GM13976 (cell line): ENCODE measurements around the gene ZMYM2.

Experiments used
- DNase-seq: peaks from one replicate; pipeline ENCODE4 v3.0.0; 2012; ENCODE audit warnings: low spot score
- in situ Hi-C: fragments of 300-500 bp; cut with MboI; formaldehyde crosslinking; loops from one replicate; pipeline ENCODE4 v1.12.0; 2022; ENCODE audit warnings: low sequenced_read_pairs, mixed read lengths, inconsistent platforms; ENCODE audit not compliant: unreplicated experiment
- TF ChIP-seq, protein P1 (sequence below): IDR thresholded peaks from 2 replicates; pipeline ENCODE4 v1.5.1; 2012; ENCODE audit warnings: borderline replicate concordance, mild to moderate bottlenecking; ENCODE audit not compliant: insufficient read depth; ENCODE audit errors: extremely low read depth, missing control alignments, control extremely low read depth

The ZMYM2 gene

DNA sequence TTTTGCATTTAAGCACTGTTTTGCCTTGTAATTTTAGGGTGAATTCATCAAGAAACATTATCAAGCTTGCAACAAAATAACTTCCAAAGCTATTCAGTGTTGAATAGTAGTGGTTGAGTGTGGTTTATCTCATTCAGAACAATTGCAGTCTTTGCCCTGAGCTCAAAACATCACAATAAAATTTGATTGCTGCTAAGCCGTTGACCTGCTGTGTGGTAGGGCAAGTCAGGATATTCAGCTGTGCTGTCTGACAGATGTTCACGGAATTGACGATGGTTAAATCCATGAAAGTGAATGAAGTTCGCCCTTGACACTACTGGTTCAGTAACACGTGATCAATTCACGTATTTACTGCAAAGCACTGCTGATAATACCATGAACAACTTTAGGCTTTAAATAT is 135.4 kb downstream of the ZMYM2 start:
- in situ Hi-C loops: loop anchor here (5.0 kb wide), 1 partner anchor 48 kb away; no protein-coding TSS in a partner anchor
- TF ChIP-seq, protein P1, sequence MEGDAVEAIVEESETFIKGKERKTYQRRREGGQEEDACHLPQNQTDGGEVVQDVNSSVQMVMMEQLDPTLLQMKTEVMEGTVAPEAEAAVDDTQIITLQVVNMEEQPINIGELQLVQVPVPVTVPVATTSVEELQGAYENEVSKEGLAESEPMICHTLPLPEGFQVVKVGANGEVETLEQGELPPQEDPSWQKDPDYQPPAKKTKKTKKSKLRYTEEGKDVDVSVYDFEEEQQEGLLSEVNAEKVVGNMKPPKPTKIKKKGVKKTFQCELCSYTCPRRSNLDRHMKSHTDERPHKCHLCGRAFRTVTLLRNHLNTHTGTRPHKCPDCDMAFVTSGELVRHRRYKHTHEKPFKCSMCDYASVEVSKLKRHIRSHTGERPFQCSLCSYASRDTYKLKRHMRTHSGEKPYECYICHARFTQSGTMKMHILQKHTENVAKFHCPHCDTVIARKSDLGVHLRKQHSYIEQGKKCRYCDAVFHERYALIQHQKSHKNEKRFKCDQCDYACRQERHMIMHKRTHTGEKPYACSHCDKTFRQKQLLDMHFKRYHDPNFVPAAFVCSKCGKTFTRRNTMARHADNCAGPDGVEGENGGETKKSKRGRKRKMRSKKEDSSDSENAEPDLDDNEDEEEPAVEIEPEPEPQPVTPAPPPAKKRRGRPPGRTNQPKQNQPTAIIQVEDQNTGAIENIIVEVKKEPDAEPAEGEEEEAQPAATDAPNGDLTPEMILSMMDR: no peak
- no peak for DNase-seq

DNA sequence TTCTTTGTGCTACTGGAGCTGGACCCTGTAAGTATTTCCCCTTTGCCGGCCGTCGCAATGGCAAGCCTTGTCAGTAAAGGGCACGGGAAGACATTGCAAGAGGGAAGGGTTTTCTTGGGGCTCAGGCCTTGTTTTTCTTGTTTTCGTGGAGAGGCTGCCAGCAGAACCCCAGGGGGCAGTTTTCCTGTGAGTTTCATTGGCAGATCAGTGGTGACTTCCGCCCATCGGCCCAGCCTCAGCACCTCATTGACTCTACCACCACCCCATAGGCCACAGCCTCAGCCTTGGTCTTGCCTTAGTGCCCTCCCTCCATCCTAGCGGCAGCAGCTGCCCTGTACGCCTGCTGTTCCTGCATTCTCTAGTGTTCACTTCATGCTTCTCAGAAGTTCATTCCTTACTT is 140.8 kb downstream of the ZMYM2 start:
- TF ChIP-seq, protein P1: no peak
- in situ Hi-C loops: no loop called here
- no peak for DNase-seq

DNA sequence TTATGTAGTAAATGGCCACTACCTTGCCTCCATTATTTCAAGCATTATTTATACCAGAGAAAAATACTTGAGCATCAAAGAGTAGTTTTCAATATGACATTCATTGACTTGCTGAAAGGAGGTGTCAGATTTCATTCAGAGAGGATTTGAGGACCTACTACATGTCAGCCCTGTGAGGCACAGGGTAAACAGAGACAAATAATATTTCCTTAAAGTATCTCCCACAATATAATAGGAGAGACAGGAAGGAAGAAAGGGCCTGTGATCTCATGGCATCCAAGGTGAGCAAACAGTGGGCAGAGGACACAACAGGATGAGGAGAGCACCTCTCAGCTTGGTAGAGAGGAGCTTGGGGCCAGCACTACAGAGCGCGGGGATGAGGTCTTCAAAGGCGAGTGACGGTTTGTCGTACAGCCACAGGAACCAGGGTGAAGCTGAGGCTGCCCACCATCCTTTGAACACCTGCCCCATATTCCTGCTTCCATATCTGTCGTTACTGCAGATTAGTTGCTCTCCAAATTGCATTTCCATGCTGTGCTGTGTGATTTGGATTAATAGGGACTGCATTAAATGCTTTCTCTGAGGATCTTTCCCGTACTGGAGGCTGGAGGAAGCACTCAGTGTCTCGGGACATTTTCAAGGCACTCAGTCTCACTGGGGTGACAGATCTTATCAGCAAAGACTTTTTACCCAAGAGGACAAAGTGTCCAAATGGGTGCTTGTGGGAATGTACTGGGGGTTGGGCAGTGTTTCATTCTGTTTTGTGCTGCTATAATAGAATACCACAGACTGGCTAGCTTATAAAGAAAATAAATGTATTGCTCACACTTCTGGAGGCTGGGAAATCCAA is 143.2 kb downstream of the ZMYM2 start:
- in situ Hi-C loops: no loop called here
- no peak for DNase-seq
- TF ChIP-seq, protein P1: no peak

DNA sequence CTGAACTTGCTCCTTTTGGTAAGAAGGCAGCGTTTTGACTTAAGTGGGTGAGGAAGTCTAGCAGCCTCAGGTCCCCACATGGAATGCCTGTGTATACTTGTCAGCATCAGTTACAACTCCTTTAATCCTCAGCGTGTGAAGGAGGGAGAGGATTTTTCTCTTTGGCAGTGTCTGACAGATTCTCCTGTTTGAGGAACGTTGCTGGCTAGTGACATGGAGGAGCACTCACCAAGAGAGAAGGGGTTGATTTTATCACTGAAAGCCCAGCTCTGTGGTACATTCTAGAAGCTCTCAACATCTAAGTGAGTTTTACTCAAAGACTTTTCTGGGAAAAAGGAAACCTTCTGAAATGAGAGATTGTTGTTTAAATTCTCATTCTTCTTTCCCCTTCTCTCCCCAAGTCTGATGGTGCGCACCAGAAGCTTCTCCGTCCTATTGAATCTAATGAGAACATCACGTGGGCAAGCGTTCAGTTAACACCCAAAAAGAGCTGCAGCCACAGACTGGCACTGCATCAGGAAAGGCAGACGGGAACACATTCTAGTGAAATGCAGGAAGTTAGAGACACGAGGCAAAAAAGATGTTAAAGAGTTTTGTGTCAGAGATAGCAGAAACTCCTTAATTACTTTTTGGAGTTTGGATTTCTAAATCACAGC is 144.1 kb downstream of the ZMYM2 start:
- in situ Hi-C loops: no loop called here
- DNase-seq: no peak
- TF ChIP-seq, protein P1: no peak

DNA sequence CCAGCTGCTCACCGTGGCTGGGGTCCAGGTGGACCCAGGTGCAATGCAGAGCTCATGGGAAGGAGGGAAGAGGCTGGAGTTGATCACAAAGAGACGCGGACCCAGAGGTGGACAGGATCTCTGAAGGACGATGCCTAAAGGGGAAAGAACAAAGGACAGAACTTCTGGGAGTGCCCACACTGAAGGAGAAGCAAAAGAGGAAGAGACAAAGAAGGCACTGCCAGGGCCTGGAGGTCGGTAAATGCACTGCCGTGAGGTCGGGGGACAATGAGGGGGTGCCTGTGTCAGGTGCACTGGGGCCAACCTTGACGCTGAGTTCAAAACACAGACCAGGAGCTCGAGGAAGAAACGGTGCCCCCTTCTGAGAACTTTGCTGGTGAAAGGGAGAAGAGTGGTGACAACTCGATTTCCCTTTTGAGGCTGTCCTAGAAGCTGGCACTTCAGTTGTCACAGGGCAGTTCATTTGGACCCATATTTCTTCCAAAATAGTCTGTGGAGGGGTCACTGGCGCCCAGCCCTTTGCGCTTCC is 146.7 kb downstream of the ZMYM2 start:
- in situ Hi-C loops: no loop called here
- TF ChIP-seq, protein P1: no peak
- DNase-seq: no peak

DNA sequence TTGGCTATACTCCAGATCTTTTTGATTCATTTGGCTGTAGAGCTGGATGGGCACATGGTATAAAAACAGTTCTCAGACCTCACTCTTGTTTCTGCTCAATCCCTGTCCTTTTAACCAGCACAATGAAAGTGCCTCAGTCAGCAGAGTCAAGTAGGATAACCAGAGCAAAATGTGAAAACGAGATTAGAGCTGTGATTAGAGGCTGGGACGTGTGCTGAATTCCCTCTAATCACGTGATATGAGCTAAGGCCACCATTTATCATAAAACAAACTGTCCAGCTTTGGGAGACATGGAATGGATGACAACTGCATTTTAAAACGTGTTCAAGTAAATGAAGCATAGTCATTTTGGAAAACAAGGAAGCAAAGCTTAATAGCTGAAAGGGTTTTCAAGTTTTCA is 148.2 kb downstream of the ZMYM2 start:
- TF ChIP-seq, protein P1: no peak
- DNase-seq: no peak
- in situ Hi-C loops: no loop called here
